Vagina (tissue), 2 donors: Measurements from ENCODE around the gene PRRT1.

ENCODE experiments used
- CTCF ChIP-seq, 3 experiments: fragments of 450-650 bp in 2 of 3; fragments of 200-600 bp in 1 of 3; sonication (generic) in 1 of 3; IDR thresholded peaks; one replicate each; pipeline ENCODE4 v1.5.1; 2017 to 2019; ENCODE audit warnings: antibody characterized with exemption in 3 of 3, mild to moderate bottlenecking in 2 of 3, moderate library complexity in 2 of 3
- POLR2A ChIP-seq, 2 donors: fragments of 450-650 bp; IDR thresholded peaks; one replicate each; pipeline ENCODE4 v1.6.1; 2017; ENCODE audit warnings: antibody characterized with exemption in 2 of 2, mild to moderate bottlenecking in 2 of 2, moderate library complexity in 2 of 2
- POLR2AphosphoS5 ChIP-seq, 2 donors: sonication (generic); formaldehyde crosslinking; IDR thresholded peaks; one replicate each; pipeline ENCODE4 v1.9.0; 2017; ENCODE audit warnings: antibody characterized with exemption in 2 of 2, mild to moderate bottlenecking in 2 of 2, low read depth in 1 of 2; ENCODE audit not compliant: insufficient read depth in 1 of 2

- TF ChIP-seq POLR2A (IDR thresholded peaks at IDR 0.05) (no peak), CTCF (IDR thresholded peaks at IDR 0.05) (no peak), POLR2AphosphoS5 (IDR thresholded peaks at IDR 0.05; ENCODE audit: insufficient read depth in 1 of 2, low read depth in 1 of 2) (peak in 1 of 2 donors; percentile 53)
Measured at GRCh38 chr6:32109114-32109764, 42.5 kb downstream of the PRRT1 start, which contains the start of gene TNXB.
